PC-3 (cell line): Measurements from ENCODE around the gene UBE2E2. TPM values are rescaled to one million over a fixed set of nuclear protein-coding genes. Genes with fewer than 3 reads are reported as not detected.

Source experiments
- ATAC-seq: fragments of 200-7000 bp; cut with Tn5 transposase; 2 replicates; pipeline ENCODE4 v1.9.1; 2020; ENCODE audit warnings: mild to moderate bottlenecking, moderate library complexity
- BruUV-seq: library from RNA; stranded (reverse); fragments of 400-500 nt; replicated peaks from 2 replicates; lab custom pipeline; 2021; lab: Mats Ljungman, UMichigan
- CTCF ChIA-PET: fragments of 300-600 bp; sonication (Branson Sonifier 250); formaldehyde crosslinking; loops from one replicate; lab custom pipeline; 2022; ENCODE audit warnings: antibody characterized with exemption; lab: Charles Lee
- POLR2A ChIA-PET: fragments of 300-600 bp; sonication (Branson Sonifier 250); formaldehyde crosslinking; loops from one replicate; lab custom pipeline; 2022; ENCODE audit warnings: antibody characterized with exemption; ENCODE audit not compliant: unreplicated experiment; lab: Charles Lee
- DNase-seq: peaks from one replicate; pipeline ENCODE4 v3.0.0-alpha.2; 2015
- H2AFZ ChIP-seq: fragments of 300-600 bp; sonication (generic); 2 replicates; pipeline ENCODE4 v1.6.0; 2016; ENCODE audit warnings: antibody characterized with exemption, low read length
- H3F3A ChIP-seq: fragments of 300-600 bp; sonication (generic); one replicate; pipeline ENCODE4 v1.6.0; 2017; ENCODE audit warnings: antibody characterized with exemption, low read length, control low read depth, mild to moderate bottlenecking; ENCODE audit not compliant: unreplicated experiment
- H3K27ac ChIP-seq: fragments of 300-600 bp; sonication (generic); 2 replicates; pipeline ENCODE4 v1.5.1; 2016; ENCODE audit warnings: mild to moderate bottlenecking, low read length
- H3K27me3 ChIP-seq: fragments of 300-600 bp; sonication (generic); 2 replicates; pipeline ENCODE4 v1.6.1; 2016; ENCODE audit warnings: low read length, mixed read lengths
- H3K36me3 ChIP-seq: fragments of 300-600 bp; sonication (generic); 2 replicates; pipeline ENCODE4 v1.6.1; 2016; ENCODE audit warnings: low read depth, mixed run types, low read length, mixed read lengths
- H3K4me1 ChIP-seq: fragments of 300-600 bp; sonication (generic); 2 replicates; pipeline ENCODE4 v1.5.1; 2016; ENCODE audit warnings: low read length; ENCODE audit not compliant: insufficient read depth
- H3K4me2 ChIP-seq: fragments of 300-600 bp; sonication (generic); 2 replicates; pipeline ENCODE4 v1.6.0; 2016; ENCODE audit warnings: low read length
- H3K4me3 ChIP-seq: fragments of 300-600 bp; sonication (generic); 2 replicates; pipeline ENCODE4 v1.5.1; 2016; ENCODE audit warnings: mild to moderate bottlenecking, low read length, mixed read lengths
- H3K79me2 ChIP-seq: fragments of 300-600 bp; sonication (generic); 2 replicates; pipeline ENCODE4 v1.6.1; 2017; ENCODE audit warnings: low read length, mixed read lengths
- H3K9ac ChIP-seq: fragments of 300-600 bp; sonication (generic); 2 replicates; pipeline ENCODE4 v1.6.0; 2016; ENCODE audit warnings: mild to moderate bottlenecking, low read length
- H3K9me2 ChIP-seq: fragments of 300-600 bp; sonication (generic); replicated peaks from 2 replicates; pipeline ENCODE4 v1.6.1; 2016; ENCODE audit warnings: mixed run types, low read length, mixed read lengths
- H3K9me3 ChIP-seq: fragments of 300-600 bp; sonication (generic); 2 replicates; pipeline ENCODE4 v1.6.1; 2016; ENCODE audit warnings: low read length, mixed read lengths
- H4K20me1 ChIP-seq: fragments of 300-600 bp; sonication (generic); 2 replicates; pipeline ENCODE4 v1.6.1; 2016; ENCODE audit warnings: low read length, mixed read lengths
- CTCF ChIP-seq: fragments of 300-600 bp; sonication (generic); conservative IDR thresholded peaks from 2 replicates; pipeline ENCODE4 v1.5.1; 2017; ENCODE audit warnings: antibody characterized with exemption, low read depth, mild to moderate bottlenecking, low read length
- EZH2 ChIP-seq: fragments of 300-600 bp; sonication (generic); IDR thresholded peaks from one replicate; pipeline ENCODE4 v1.6.1; 2017; ENCODE audit warnings: antibody characterized with exemption, mild to moderate bottlenecking, low read length; ENCODE audit not compliant: unreplicated experiment
- EZH2phosphoT487 ChIP-seq: fragments of 300-600 bp; sonication (generic); IDR thresholded peaks from 2 replicates; pipeline ENCODE4 v1.6.1; 2018; ENCODE audit warnings: mild to moderate bottlenecking, antibody characterized with exemption, low read length, borderline replicate concordance
- intact Hi-C: fragments of 100-400 bp; cut with micrococcal nuclease; formaldehyde crosslinking; loops from 2 replicates; pipeline ENCODE4 v1.9.0; 2023
- total RNA-seq: library from RNA; depleted of rRNA; stranded (reverse); fragments of >200 nt; gene quantifications from 2 replicates; pipeline ENCODE4 v1.2.3, GENCODE V29; 2014

The UBE2E2 gene
- total RNA-seq, 1 experiment from 2014 or later = 25.6 TPM

- ATAC-seq (no peak), DNase-seq (no peak)
- Histone ChIP-seq H2AFZ (no peak overlapping the region), H3K4me3 (no peak overlapping the region), H4K20me1 (no peaks in the 10 kb centered on the region), H3K36me3 (no peaks in the 10 kb centered on the region), H3K4me1 (peaks cover 11% of the 10 kb centered on the region; the same call in 1 of the 2 replicates), H3K9me2 (no peaks in the 10 kb centered on the region), H3F3A (no peaks in the 10 kb centered on the region), H3K79me2 (no peaks in the 10 kb centered on the region), H3K27ac (no peak overlapping the region), H3K9ac (no peak overlapping the region), H3K4me2 (no peak overlapping the region), H3K9me3 (no peaks in the 10 kb centered on the region), H3K27me3 (no peaks in the 10 kb centered on the region)
- intact Hi-C loops = no loop called here
- POLR2A ChIA-PET = no interaction called here
- TF ChIP-seq EZH2 (no peak), EZH2phosphoT487 (no peak), CTCF (no peak)
- CTCF ChIA-PET = no interaction called here
- no TSS peak for BruUV-seq
Measured at GRCh38 chr3:23589602-23590001, 386.5 kb downstream of the UBE2E2 start.

GRCh38 chr3:23590424-23591273 lies 387.5 kb downstream of the UBE2E2 start:
- intact Hi-C loops = no loop called here
- H3K4me2 ChIP-seq = no peak overlapping the region

More at GRCh38 chr3:23590424-23591273, 387.5 kb downstream of the UBE2E2 start:
- no peak overlapping the region for H3K9ac ChIP-seq
- H4K20me1 ChIP-seq = no peaks in the 10 kb centered on the region
- H3K79me2 ChIP-seq = no peaks in the 10 kb centered on the region
- H3K9me2 ChIP-seq = no peaks in the 10 kb centered on the region
- POLR2A ChIA-PET = no interaction called here
- H3F3A ChIP-seq = no peaks in the 10 kb centered on the region
- no peak for ATAC-seq
- CTCF ChIA-PET = no interaction called here
- no peak overlapping the region for H3K4me3 ChIP-seq
- DNase-seq = no peak
- no peaks in the 10 kb centered on the region for H3K27me3 ChIP-seq
- no TSS peak for BruUV-seq
- H3K4me1 ChIP-seq = peaks cover 11% of the 10 kb centered on the region; the same call in 1 of the 2 replicates
- H3K36me3 ChIP-seq = no peaks in the 10 kb centered on the region
- TF ChIP-seq EZH2 (no peak), CTCF (no peak), EZH2phosphoT487 (no peak)
- H3K9me3 ChIP-seq = no peaks in the 10 kb centered on the region
- no peak overlapping the region for H3K27ac ChIP-seq
- H2AFZ ChIP-seq = no peak overlapping the region
